Measurements from ENCODE around the gene NUP50. TPM values are rescaled to one million over a fixed set of nuclear protein-coding genes. Genes with fewer than 3 reads are reported as not detected.

The NUP50 gene
- total RNA-seq, 3 donors from 2014 or later: 155 to 164 (median 163) TPM

GRCh38 chr22:45195616-45196015 lies 31.9 kb downstream of the NUP50 start:
- no peaks in the 10 kb centered on the region for H3K9me3 Mint-ChIP-seq
- H3K27me3 Mint-ChIP-seq (ENCODE audit: low read depth): no peaks in the 10 kb centered on the region
- H3K36me3 Mint-ChIP-seq (ENCODE audit: insufficient read depth): peaks cover 11% of the 10 kb centered on the region
- DNase-seq (no peak), ATAC-seq (no peak)
- no peaks in the 10 kb centered on the region for H3K4me1 Mint-ChIP-seq (ENCODE audit: low read depth)
- no peak overlapping the region for H3K4me3 Mint-ChIP-seq

- no peaks in the 10 kb centered on the region for H3K9me3 Mint-ChIP-seq
- no peaks in the 10 kb centered on the region for H3K4me1 Mint-ChIP-seq (ENCODE audit: low read depth)
- no peak overlapping the region for H3K4me3 Mint-ChIP-seq
- peaks cover 13% of the 10 kb centered on the region for H3K36me3 Mint-ChIP-seq (ENCODE audit: insufficient read depth)
- ATAC-seq (no peak), DNase-seq (no peak)
- H3K27me3 Mint-ChIP-seq (ENCODE audit: low read depth): no peaks in the 10 kb centered on the region
Observed at GRCh38 chr22:45196308-45196707, 32.6 kb downstream of the NUP50 start.

- Mint-ChIP-seq H3K36me3 (ENCODE audit: insufficient read depth) (peaks cover 15% of the 10 kb centered on the region), H3K4me1 (ENCODE audit: low read depth) (no peaks in the 10 kb centered on the region), H3K9me3 (no peaks in the 10 kb centered on the region), H3K4me3 (no peak overlapping the region), H3K27me3 (ENCODE audit: low read depth) (no peaks in the 10 kb centered on the region)
- DNase-seq (no peak), ATAC-seq (no peak)
Observed at GRCh38 chr22:45196926-45197605, 33.3 kb downstream of the NUP50 start.

- Mint-ChIP-seq H3K36me3 (ENCODE audit: insufficient read depth) (peaks cover 15% of the 10 kb centered on the region), H3K4me1 (ENCODE audit: low read depth) (no peaks in the 10 kb centered on the region), H3K9me3 (no peaks in the 10 kb centered on the region), H3K4me3 (no peak overlapping the region), H3K27me3 (ENCODE audit: low read depth) (no peaks in the 10 kb centered on the region)
- ATAC-seq (no peak), DNase-seq (no peak)
Observed at GRCh38 chr22:45197606-45198462, 34.1 kb downstream of the NUP50 start.

GRCh38 chr22:45198463-45198795 lies 34.7 kb downstream of the NUP50 start:
- H3K4me1 Mint-ChIP-seq (ENCODE audit: low read depth): no peaks in the 10 kb centered on the region
- H3K4me3 Mint-ChIP-seq: no peak overlapping the region
- no peaks in the 10 kb centered on the region for H3K27me3 Mint-ChIP-seq (ENCODE audit: low read depth)
- no peak for DNase-seq
- no peak for ATAC-seq
- H3K36me3 Mint-ChIP-seq (ENCODE audit: insufficient read depth): peaks cover 15% of the 10 kb centered on the region
- no peaks in the 10 kb centered on the region for H3K9me3 Mint-ChIP-seq

- Mint-ChIP-seq H3K9me3 (no peaks in the 10 kb centered on the region), H3K36me3 (ENCODE audit: insufficient read depth) (peaks cover 17% of the 10 kb centered on the region), H3K27me3 (ENCODE audit: low read depth) (no peaks in the 10 kb centered on the region), H3K4me3 (no peak overlapping the region), H3K4me1 (ENCODE audit: low read depth) (no peaks in the 10 kb centered on the region)
- ATAC-seq (no peak), DNase-seq (no peak)
Observed at GRCh38 chr22:45199723-45200122, 36.0 kb downstream of the NUP50 start.

GRCh38 chr22:45200230-45200629 lies 36.5 kb downstream of the NUP50 start:
- H3K36me3 Mint-ChIP-seq (ENCODE audit: insufficient read depth): peaks cover 21% of the 10 kb centered on the region
- no peak overlapping the region for H3K4me3 Mint-ChIP-seq
- ATAC-seq (no peak), DNase-seq (no peak)
- H3K4me1 Mint-ChIP-seq (ENCODE audit: low read depth): no peaks in the 10 kb centered on the region
- no peaks in the 10 kb centered on the region for H3K27me3 Mint-ChIP-seq (ENCODE audit: low read depth)
- H3K9me3 Mint-ChIP-seq: no peaks in the 10 kb centered on the region

GRCh38 chr22:45200860-45201511 lies 37.3 kb downstream of the NUP50 start:
- no peaks in the 10 kb centered on the region for H3K27me3 Mint-ChIP-seq (ENCODE audit: low read depth)
- peaks cover 20% of the 10 kb centered on the region for H3K36me3 Mint-ChIP-seq (ENCODE audit: insufficient read depth)
- H3K4me3 Mint-ChIP-seq: no peak overlapping the region
- no peak for ATAC-seq
- DNase-seq: no peak
- H3K9me3 Mint-ChIP-seq: no peaks in the 10 kb centered on the region
- H3K4me1 Mint-ChIP-seq (ENCODE audit: low read depth): no peaks in the 10 kb centered on the region

GRCh38 chr22:45201678-45202332 lies 38.1 kb downstream of the NUP50 start:
- Mint-ChIP-seq H3K4me3 (no peak overlapping the region), H3K27me3 (ENCODE audit: low read depth) (no peaks in the 10 kb centered on the region), H3K9me3 (no peaks in the 10 kb centered on the region), H3K36me3 (ENCODE audit: insufficient read depth) (peaks cover 19% of the 10 kb centered on the region), H3K4me1 (ENCODE audit: low read depth) (no peaks in the 10 kb centered on the region)
- no peak for DNase-seq
- no peak for ATAC-seq

GRCh38 chr22:45202333-45203149 lies 38.8 kb downstream of the NUP50 start:
- H3K4me1 Mint-ChIP-seq (ENCODE audit: low read depth): no peaks in the 10 kb centered on the region
- H3K36me3 Mint-ChIP-seq (ENCODE audit: insufficient read depth): peaks cover 16% of the 10 kb centered on the region
- DNase-seq (no peak), ATAC-seq (no peak)
- no peaks in the 10 kb centered on the region for H3K27me3 Mint-ChIP-seq (ENCODE audit: low read depth)
- H3K4me3 Mint-ChIP-seq: no peak overlapping the region
- H3K9me3 Mint-ChIP-seq: no peaks in the 10 kb centered on the region

GRCh38 chr22:45203150-45203951 lies 39.6 kb downstream of the NUP50 start:
- Mint-ChIP-seq H3K9me3 (no peaks in the 10 kb centered on the region), H3K4me1 (ENCODE audit: low read depth) (no peaks in the 10 kb centered on the region), H3K4me3 (no peak overlapping the region), H3K36me3 (ENCODE audit: insufficient read depth) (peaks cover 14% of the 10 kb centered on the region), H3K27me3 (ENCODE audit: low read depth) (no peaks in the 10 kb centered on the region)
- DNase-seq (no peak), ATAC-seq (no peak)

- ATAC-seq (no peak), DNase-seq (no peak)
- Mint-ChIP-seq H3K4me1 (ENCODE audit: low read depth) (no peaks in the 10 kb centered on the region), H3K9me3 (no peaks in the 10 kb centered on the region), H3K27me3 (ENCODE audit: low read depth) (no peaks in the 10 kb centered on the region), H3K36me3 (ENCODE audit: insufficient read depth) (peaks cover 14% of the 10 kb centered on the region), H3K4me3 (no peak overlapping the region)
Observed at GRCh38 chr22:45204241-45204640, 40.5 kb downstream of the NUP50 start.

GRCh38 chr22:45204819-45205218 lies 41.1 kb downstream of the NUP50 start:
- H3K9me3 Mint-ChIP-seq: no peaks in the 10 kb centered on the region
- H3K27me3 Mint-ChIP-seq (ENCODE audit: low read depth): no peaks in the 10 kb centered on the region
- no peaks in the 10 kb centered on the region for H3K4me1 Mint-ChIP-seq (ENCODE audit: low read depth)
- ATAC-seq (no peak), DNase-seq (no peak)
- no peak overlapping the region for H3K4me3 Mint-ChIP-seq
- H3K36me3 Mint-ChIP-seq (ENCODE audit: insufficient read depth): peaks cover 14% of the 10 kb centered on the region

Data from activated T-cell treated with anti-CD3 and anti-CD28 coated beads, Interleukin-2, amount 50 U/mL, for 4 hours (primary cell).